Neutrophil (primary cell): Measurements from ENCODE around the gene EXOC6.

ENCODE experiments used
- H3K27ac ChIP-seq: fragments of 200-600 bp; sonication (generic); 2 replicates; pipeline ENCODE4 v1.5.1; 2016; ENCODE audit warnings: mild to moderate bottlenecking, moderate library complexity
- H3K27me3 ChIP-seq: fragments of 200-600 bp; sonication (generic); 2 replicates; pipeline ENCODE4 v1.6.0; 2016; ENCODE audit warnings: mild to moderate bottlenecking
- H3K36me3 ChIP-seq: fragments of 200-600 bp; sonication (generic); 2 replicates; pipeline ENCODE4 v1.5.1; 2017
- H3K4me1 ChIP-seq, 2 experiments: fragments of 200-600 bp in 1 of 2; sonication (generic) in 1 of 2; 1 replicate in 1 of 2; 2 replicates in 1 of 2; pipeline versions ENCODE4 v1.5.1 to v1.6.1; 2013 to 2016; ENCODE audit warnings: low read depth in 1 of 2, low read length in 1 of 2, mild to moderate bottlenecking in 1 of 2, moderate library complexity in 1 of 2; ENCODE audit not compliant: control insufficient read depth in 1 of 2, insufficient read depth in 1 of 2
- H3K4me3 ChIP-seq, 2 experiments: fragments of 200-600 bp in 1 of 2; sonication (generic) in 1 of 2; 1 replicate in 1 of 2; 2 replicates in 1 of 2; pipeline ENCODE4 v1.5.1; 2013 to 2016; ENCODE audit warnings: low read depth in 1 of 2, low read length in 1 of 2, mild to moderate bottlenecking in 1 of 2, moderate library complexity in 1 of 2
- H3K9me3 ChIP-seq: fragments of 200-600 bp; sonication (generic); 2 replicates; pipeline ENCODE4 v1.5.1; 2016
- TF ChIP-seq, protein P1 (sequence below): fragments of 200-600 bp; sonication (generic); IDR thresholded peaks from 2 replicates; pipeline ENCODE4 v1.5.1; 2016; ENCODE audit warnings: antibody characterized with exemption

Gene EXOC6

DNA sequence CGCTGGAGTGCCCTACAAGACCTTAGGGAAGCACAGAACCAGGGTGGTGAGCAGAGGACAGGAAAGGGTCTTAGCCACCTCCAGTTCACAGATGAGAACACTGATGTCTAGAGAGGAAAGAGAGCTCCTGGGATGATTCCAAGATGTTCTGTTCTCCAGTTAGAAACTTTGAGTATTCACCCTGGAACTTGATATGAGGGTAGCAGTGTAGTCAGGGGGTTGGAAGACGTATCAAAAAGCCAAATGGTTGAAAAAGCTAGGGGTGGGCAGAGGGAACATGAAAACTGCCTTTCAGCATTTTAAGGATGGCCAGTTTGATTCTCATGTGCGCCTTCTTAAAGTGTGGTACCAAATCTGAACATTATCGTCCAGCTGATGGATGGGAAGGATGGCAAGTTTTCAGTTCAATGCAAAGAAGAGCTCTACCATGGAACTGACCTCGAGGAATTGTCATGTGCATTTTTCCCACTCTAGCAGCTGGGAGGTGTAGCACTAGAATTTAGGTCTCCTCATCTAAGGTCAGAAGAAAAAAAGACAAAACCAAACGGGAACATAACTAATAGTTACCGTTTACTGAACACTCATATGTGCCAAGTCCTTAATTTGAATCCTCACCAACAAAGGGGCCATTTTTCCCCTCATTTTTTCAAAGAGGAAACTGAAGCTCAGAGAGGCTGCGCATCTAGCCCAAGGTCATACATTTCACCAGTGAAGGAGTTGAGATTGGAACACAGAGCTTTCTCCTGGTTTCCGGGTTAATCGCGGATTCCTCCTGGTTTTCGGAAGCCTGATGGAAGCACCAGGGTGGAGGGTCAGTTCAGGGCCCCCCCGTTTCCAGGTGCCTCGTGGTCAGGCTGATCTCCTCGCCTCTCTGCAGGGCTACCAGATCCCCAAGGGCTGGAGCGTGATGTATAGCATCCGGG, 219.4 kb downstream of the EXOC6 start:
- H3K27ac ChIP-seq, result no peak overlapping the region
- H3K36me3 ChIP-seq, result no peaks in the 10 kb centered on the region
- H3K4me1 ChIP-seq, result peaks cover 11% of the 10 kb centered on the region in 2 experiments
- no peaks in the 10 kb centered on the region for H3K9me3 ChIP-seq
- H3K4me3 ChIP-seq, result no peak overlapping the region
- TF ChIP-seq, protein P1, sequence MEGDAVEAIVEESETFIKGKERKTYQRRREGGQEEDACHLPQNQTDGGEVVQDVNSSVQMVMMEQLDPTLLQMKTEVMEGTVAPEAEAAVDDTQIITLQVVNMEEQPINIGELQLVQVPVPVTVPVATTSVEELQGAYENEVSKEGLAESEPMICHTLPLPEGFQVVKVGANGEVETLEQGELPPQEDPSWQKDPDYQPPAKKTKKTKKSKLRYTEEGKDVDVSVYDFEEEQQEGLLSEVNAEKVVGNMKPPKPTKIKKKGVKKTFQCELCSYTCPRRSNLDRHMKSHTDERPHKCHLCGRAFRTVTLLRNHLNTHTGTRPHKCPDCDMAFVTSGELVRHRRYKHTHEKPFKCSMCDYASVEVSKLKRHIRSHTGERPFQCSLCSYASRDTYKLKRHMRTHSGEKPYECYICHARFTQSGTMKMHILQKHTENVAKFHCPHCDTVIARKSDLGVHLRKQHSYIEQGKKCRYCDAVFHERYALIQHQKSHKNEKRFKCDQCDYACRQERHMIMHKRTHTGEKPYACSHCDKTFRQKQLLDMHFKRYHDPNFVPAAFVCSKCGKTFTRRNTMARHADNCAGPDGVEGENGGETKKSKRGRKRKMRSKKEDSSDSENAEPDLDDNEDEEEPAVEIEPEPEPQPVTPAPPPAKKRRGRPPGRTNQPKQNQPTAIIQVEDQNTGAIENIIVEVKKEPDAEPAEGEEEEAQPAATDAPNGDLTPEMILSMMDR, result no peak
- H3K27me3 ChIP-seq, result peaks cover 100% of the 10 kb centered on the region

DNA sequence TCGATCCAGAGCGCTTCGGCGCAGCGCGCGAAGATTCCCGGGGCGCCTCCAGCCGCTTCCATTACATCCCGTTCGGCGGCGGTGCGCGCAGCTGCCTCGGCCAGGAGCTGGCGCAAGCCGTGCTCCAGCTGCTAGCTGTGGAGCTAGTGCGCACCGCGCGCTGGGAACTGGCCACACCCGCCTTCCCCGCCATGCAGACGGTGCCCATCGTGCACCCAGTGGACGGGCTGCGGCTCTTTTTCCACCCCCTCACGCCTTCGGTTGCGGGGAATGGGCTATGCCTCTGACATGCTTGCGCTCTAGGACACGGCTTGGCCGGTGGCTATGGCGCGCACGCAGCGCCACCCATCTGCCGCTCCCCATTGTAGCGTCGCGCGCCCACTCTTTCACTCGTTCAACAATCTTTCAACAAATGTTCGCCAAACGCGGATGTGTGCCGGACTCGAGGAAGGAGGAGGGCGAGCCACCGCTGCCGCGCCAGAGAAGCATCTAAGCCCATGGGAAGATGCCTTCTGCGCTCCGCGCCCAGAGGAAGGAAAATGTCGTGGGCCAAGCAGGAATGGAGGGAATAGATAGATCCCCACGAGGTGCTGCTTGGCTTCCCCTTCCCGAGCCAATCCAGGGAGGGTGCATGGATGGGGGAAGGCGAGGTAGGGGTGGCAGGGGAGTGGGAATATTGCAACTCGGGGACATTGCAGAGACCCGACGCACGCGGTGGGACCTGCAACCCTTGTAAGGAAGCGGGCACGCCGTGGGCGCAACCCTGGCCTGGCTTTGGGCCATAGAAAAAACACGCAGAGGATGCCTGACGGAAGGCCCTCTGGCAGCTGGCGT, 220.3 kb downstream of the EXOC6 start:
- H3K4me1 ChIP-seq, result peaks cover 14% of the 10 kb centered on the region in 2 experiments
- no peaks in the 10 kb centered on the region for H3K9me3 ChIP-seq
- H3K27ac ChIP-seq, result no peak overlapping the region
- no peaks in the 10 kb centered on the region for H3K36me3 ChIP-seq
- peaks cover 100% of the 10 kb centered on the region for H3K27me3 ChIP-seq
- no peak overlapping the region for H3K4me3 ChIP-seq
- TF ChIP-seq, protein P1, result no peak

DNA sequence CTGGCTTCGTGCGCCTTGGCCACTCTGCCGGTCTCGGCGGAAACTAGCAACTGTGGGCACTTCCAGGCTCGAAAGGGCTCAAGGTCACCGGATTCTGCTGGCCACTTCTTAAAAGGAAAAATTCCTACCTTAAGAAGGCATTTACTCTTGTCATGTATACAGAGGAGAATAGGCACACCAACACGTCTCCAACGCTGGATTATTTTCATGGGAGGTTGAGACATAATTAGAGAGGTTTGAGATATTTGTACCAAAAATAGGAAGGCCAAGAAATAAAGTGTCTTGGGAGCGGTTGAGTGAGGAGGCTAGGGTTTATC, 220.9 kb downstream of the EXOC6 start:
- H3K27me3 ChIP-seq, result peaks cover 100% of the 10 kb centered on the region
- peaks cover 14 to 20% of the 10 kb centered on the region in 2 experiments for H3K4me1 ChIP-seq
- no peaks in the 10 kb centered on the region for H3K36me3 ChIP-seq
- H3K27ac ChIP-seq, result no peak overlapping the region
- no peaks in the 10 kb centered on the region for H3K9me3 ChIP-seq
- TF ChIP-seq, protein P1, result no peak
- no peak overlapping the region for H3K4me3 ChIP-seq

DNA sequence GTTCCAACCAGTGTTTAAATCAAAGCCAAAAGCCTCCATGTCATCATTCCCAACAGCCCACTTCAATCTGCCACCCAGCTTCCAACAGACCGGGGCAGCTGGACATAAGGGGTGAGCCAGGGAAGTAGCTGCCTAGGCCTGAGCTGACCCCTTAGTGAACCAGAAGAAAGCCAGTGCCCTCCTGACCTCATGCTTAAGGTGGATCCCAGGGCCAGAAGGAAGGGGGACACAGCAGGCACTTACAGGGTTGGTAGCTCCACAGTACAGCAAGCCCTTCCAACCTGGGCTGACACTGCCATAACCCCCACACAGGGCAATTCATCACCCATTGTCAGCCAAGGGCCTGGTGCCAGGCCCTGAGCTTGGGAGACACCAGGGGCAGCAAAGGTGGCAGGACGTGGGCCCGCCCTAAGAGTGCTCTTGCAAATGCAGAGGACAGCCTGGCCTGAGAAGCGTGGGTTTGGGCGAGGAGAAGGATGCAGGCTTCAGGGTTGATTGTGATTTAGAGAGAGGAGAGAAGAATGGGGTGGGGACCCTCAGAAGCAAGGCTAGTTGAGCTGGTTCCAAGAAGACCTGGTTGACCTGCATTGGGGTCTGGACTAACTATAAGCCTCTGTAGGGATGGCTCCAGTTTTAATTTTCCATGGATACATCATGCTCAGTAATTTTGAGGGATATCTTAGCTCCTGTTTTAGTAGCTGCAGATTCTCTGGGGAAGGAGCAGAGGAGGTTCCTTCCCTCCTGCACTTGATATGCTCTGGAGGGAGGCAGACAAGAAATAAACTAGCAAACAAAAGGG, 222.3 kb downstream of the EXOC6 start:
- Histone ChIP-seq H3K27ac (no peak overlapping the region), H3K9me3 (no peaks in the 10 kb centered on the region), H3K4me1 (peaks cover 14 to 21% of the 10 kb centered on the region in 2 experiments), H3K36me3 (no peaks in the 10 kb centered on the region), H3K4me3 (no peak overlapping the region), H3K27me3 (peaks cover 100% of the 10 kb centered on the region)
- TF ChIP-seq, protein P1, result no peak

DNA sequence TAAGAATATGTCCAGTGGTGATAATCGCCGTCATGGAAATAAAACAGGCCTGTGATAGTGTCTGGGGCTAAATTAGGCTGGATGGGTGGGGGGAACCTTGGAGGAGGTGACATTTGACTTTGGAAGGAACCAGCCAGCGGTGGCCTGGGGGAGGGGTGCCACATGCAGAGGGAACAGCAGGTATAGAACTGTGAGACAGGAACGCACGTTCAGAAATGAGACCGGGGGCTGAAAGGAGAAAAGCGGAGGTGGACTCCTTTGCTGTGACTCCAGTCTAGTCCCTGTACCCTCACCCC, 222.8 kb downstream of the EXOC6 start:
- Histone ChIP-seq H3K27me3 (peaks cover 100% of the 10 kb centered on the region), H3K4me3 (no peak overlapping the region), H3K4me1 (peaks cover 14 to 21% of the 10 kb centered on the region in 2 experiments), H3K27ac (no peak overlapping the region), H3K9me3 (no peaks in the 10 kb centered on the region), H3K36me3 (no peaks in the 10 kb centered on the region)
- TF ChIP-seq, protein P1, result no peak
